ENCODE measurements around the gene UPF1. TPM values are rescaled to one million over a fixed set of nuclear protein-coding genes. Genes with fewer than 3 reads are reported as not detected.
A peak's percentile ranks its signal among the peaks of the same experiment; 100 is the strongest.
"Not testable (repeated sequence)": the region's sequence is repeated elsewhere in the genome, so short reads cannot be mapped to it uniquely, and the experiment has no call there.

The UPF1 gene
- total RNA-seq, 4 donors from 2014 or later, result 84.2 to 153 (median 91.9) TPM

DNA sequence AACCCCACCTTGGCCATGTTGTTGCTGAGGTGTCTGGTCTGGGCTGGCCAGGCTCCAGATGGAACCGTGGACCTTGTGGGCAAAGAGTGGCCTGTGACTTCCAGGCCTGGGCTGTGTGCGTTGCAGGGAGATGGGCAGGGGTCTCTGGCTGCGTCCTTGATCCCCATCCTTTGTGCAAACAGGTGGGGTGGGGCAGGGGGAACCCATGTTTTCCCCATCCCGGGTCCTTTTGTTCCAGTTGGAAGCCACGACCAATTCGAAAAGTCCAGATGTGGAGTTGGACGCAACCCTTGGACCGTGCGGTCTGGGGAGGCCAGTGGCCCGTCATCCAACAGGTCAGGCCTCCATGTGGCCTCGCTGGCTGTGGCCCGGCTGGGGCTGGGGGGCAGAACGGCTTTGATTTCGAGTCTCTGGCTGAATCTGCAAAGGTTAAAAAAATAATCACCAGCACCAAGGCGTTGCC lies 27.6 kb upstream of the UPF1 start:
- Histone ChIP-seq H3K9me3 (no peaks in the 10 kb centered on the region), H3K36me3 (no peaks in the 10 kb centered on the region), H3K27me3 (peaks cover 8% of the 10 kb centered on the region), H3K27ac (no peak overlapping the region), H3K4me1 (peaks cover 0 to 4% (median 1%) of the 10 kb centered on the region in 4 donors), H3K4me3 (no peak overlapping the region)
- DNase-seq, result no peak
- 89% methylated on average over 15 of the region's 15 CpGs; no CpG with 5 or more reads in 1 of the 2 donors for WGBS, 2 donors (ENCODE audit: low coverage in 1 of 2)
- intact Hi-C loops (cut with DNase I; ENCODE audit: low total_unique reads), result loop anchor here (5.0 kb wide), 1 partner anchor 813 kb away; the partner anchor contains the start of gene PBX4
- TF ChIP-seq, protein P1, sequence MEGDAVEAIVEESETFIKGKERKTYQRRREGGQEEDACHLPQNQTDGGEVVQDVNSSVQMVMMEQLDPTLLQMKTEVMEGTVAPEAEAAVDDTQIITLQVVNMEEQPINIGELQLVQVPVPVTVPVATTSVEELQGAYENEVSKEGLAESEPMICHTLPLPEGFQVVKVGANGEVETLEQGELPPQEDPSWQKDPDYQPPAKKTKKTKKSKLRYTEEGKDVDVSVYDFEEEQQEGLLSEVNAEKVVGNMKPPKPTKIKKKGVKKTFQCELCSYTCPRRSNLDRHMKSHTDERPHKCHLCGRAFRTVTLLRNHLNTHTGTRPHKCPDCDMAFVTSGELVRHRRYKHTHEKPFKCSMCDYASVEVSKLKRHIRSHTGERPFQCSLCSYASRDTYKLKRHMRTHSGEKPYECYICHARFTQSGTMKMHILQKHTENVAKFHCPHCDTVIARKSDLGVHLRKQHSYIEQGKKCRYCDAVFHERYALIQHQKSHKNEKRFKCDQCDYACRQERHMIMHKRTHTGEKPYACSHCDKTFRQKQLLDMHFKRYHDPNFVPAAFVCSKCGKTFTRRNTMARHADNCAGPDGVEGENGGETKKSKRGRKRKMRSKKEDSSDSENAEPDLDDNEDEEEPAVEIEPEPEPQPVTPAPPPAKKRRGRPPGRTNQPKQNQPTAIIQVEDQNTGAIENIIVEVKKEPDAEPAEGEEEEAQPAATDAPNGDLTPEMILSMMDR (IDR thresholded peaks at IDR 0.05), result no peak
- TF ChIP-seq EP300 (IDR thresholded peaks at IDR 0.05; ENCODE audit: low read depth) (no peak), POLR2A (IDR thresholded peaks at IDR 0.05) (no peak), POLR2AphosphoS5 (IDR thresholded peaks at IDR 0.05) (no peak)
- in situ Hi-C loops (cut with MboI; ENCODE audit: low pct_ligation_motif_present in 1 of 4, low pct_unique_long_range_greater_than_20kb in 1 of 4, low sequenced_read_pairs in 3 of 4), result loop anchor here in 1 of 4 donors (25.0 kb wide), 1 partner anchor 192 kb away; the partner anchor contains the start of genes CRLF1 and TMEM59L

DNA sequence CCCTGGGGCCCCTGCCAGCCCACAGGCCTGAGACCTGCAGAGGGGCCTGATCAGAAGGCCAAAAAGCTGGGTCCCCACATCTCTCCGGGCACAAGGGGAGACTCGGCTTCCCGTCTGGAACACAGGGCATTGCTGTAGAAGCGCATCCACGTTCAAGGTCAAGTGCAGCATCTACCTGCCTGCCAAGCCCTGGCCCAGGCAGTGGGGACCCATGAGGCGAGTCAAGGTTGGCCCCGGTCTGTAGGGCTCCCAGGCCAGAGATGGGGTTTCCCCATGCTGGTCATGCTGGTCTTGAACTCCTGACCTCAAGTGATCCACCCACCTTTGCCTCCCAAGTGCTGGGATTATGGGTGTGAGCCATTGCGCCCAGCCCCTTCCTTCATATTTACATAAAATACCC lies 27.1 kb upstream of the UPF1 start:
- Histone ChIP-seq H3K9me3 (no peaks in the 10 kb centered on the region), H3K36me3 (no peaks in the 10 kb centered on the region), H3K4me3 (no peak overlapping the region), H3K27me3 (peaks cover 8% of the 10 kb centered on the region), H3K27ac (no peak overlapping the region), H3K4me1 (peaks cover 0 to 4% (median 2%) of the 10 kb centered on the region in 4 donors)
- TF ChIP-seq, protein P1 (IDR thresholded peaks at IDR 0.05), result no peak
- TF ChIP-seq POLR2AphosphoS5 (IDR thresholded peaks at IDR 0.05), result no peak
- no peak for TF ChIP-seq EP300 (IDR thresholded peaks at IDR 0.05; ENCODE audit: low read depth)
- TF ChIP-seq POLR2A (IDR thresholded peaks at IDR 0.05), result no peak
- in situ Hi-C loops (cut with MboI; ENCODE audit: low pct_ligation_motif_present in 1 of 4, low pct_unique_long_range_greater_than_20kb in 1 of 4, low sequenced_read_pairs in 3 of 4), result loop anchor here in 1 of 4 donors (25.0 kb wide), 1 partner anchor 192 kb away; the partner anchor contains the start of genes CRLF1 and TMEM59L
- intact Hi-C loops (cut with DNase I; ENCODE audit: low total_unique reads), result loop anchor here (5.0 kb wide), 1 partner anchor 813 kb away; the partner anchor contains the start of gene PBX4
- WGBS, 2 donors (ENCODE audit: low coverage in 1 of 2), result 95% methylated on average over 8 of the region's 8 CpGs; no CpG with 5 or more reads in 1 of the 2 donors
- no peak for DNase-seq

DNA sequence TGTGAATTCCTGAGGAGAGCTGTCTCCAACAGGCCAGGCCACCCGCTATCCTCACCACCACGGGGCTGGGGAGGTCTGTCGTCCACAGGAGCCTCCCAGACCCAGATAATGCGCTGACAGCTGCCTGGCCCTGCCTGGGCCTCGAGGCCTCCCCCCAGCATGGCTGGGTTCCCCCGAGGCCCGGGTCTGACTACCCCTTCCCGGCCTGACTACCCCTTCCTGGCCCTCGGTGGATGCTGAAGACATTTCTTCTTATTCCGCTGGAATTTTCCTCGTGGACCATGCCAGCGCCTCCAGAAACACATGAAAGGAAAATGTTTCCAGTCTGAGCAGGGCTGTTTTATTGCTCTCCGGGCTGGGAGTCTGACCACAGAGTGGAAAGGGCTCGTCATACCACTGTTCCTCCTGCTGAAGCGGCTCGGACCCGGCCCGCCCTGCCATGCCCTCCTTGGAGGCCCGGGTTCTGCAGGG lies 23.9 kb upstream of the UPF1 start:
- no peaks in the 10 kb centered on the region for H3K36me3 ChIP-seq
- H3K27ac ChIP-seq, result no peak overlapping the region
- intact Hi-C loops (cut with DNase I; ENCODE audit: low total_unique reads) (no loop called here), in situ Hi-C loops (cut with MboI; ENCODE audit: low pct_ligation_motif_present in 1 of 4, low pct_unique_long_range_greater_than_20kb in 1 of 4, low sequenced_read_pairs in 3 of 4) (loop anchor here in 1 of 4 donors (25.0 kb wide), 1 partner anchor 196 kb away; the partner anchor contains the start of genes CRLF1 and TMEM59L)
- H3K4me3 ChIP-seq, result no peak overlapping the region
- H3K27me3 ChIP-seq, result peaks cover 3% of the 10 kb centered on the region
- H3K9me3 ChIP-seq, result no peaks in the 10 kb centered on the region
- no peak for DNase-seq
- 72% methylated on average over 19 of the region's 19 CpGs; no CpG with 5 or more reads in 1 of the 2 donors for WGBS, 2 donors (ENCODE audit: low coverage in 1 of 2)
- H3K4me1 ChIP-seq, result peaks cover 0 to 4% (median 2%) of the 10 kb centered on the region in 4 donors
- TF ChIP-seq POLR2AphosphoS5 (IDR thresholded peaks at IDR 0.05), result no peak
- TF ChIP-seq EP300 (IDR thresholded peaks at IDR 0.05; ENCODE audit: low read depth), result no peak
- TF ChIP-seq POLR2A (IDR thresholded peaks at IDR 0.05), result no peak
- TF ChIP-seq, protein P1 (IDR thresholded peaks at IDR 0.05), result no peak

DNA sequence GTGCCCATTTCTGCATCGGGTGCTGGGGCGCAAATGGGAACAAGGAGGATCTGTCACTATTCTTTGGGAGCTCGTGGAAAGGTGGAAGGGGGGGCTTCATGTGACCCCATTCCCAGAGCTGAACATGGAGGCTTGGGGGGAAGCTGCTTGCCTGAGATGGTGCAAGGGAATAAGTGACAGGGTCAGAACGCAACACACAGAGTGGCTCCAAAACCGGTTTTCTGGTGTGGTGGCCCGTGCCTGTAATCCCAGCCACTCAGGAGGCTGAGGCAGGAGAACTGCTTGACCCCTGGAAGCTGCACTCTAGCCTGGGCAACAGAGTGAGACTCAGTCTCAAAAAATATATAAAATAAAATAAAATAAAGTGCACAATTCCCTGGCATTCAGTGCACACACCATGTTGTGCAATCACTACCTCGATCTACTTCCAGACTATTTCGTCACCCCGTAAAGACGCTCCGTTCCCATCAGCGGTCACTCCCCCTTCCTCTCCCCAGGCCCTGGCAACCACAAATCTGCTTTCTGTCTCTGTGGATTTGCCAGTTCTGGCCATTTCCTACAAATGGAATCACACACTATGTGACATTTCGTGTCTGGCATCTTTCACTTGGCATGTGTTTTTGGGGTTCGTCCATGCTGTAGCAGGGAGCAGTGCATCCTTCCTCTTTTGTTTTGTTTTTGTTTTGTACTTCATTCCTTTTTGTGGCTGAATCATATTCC lies 22.4 kb upstream of the UPF1 start:
- in situ Hi-C loops (cut with MboI; ENCODE audit: low pct_ligation_motif_present in 1 of 4, low pct_unique_long_range_greater_than_20kb in 1 of 4, low sequenced_read_pairs in 3 of 4) (loop anchor here in 1 of 4 donors (25.0 kb wide), 1 partner anchor 197 kb away; the partner anchor contains the start of genes CRLF1 and TMEM59L), intact Hi-C loops (cut with DNase I; ENCODE audit: low total_unique reads) (no loop called here)
- peak; percentile 36 for DNase-seq
- Histone ChIP-seq H3K4me3 (no peak overlapping the region), H3K27me3 (peaks cover 3% of the 10 kb centered on the region), H3K4me1 (peaks cover 0 to 4% (median 2%) of the 10 kb centered on the region in 4 donors), H3K9me3 (no peaks in the 10 kb centered on the region), H3K27ac (peak overlapping the region in 3 of 4 donors; percentile 26 to 57 (median 31)), H3K36me3 (no peaks in the 10 kb centered on the region)
- TF ChIP-seq POLR2A (IDR thresholded peaks at IDR 0.05), result no peak
- TF ChIP-seq EP300 (IDR thresholded peaks at IDR 0.05; ENCODE audit: low read depth), result no peak
- TF ChIP-seq, protein P1 (IDR thresholded peaks at IDR 0.05), result no peak
- TF ChIP-seq POLR2AphosphoS5 (IDR thresholded peaks at IDR 0.05), result peak; percentile 56 to 67 (median 60)
- 50 to 60% methylated on average over 8 to 14 of the region's 14 CpGs for WGBS, 2 donors (ENCODE audit: low coverage in 1 of 2)

GRCh38 chr19:18811638-18812037 lies 20.1 kb upstream of the UPF1 start:
- H3K27me3 ChIP-seq; H3K4me1 ChIP-seq; DNase-seq; H3K9me3 ChIP-seq; H3K36me3 ChIP-seq; H3K27ac ChIP-seq; H3K4me3 ChIP-seq; intact Hi-C loops (cut with DNase I; ENCODE audit: low total_unique reads): not testable (repeated sequence)
- 90 to 92% methylated on average over 4 to 5 of the region's 5 CpGs for WGBS, 2 donors (ENCODE audit: low coverage in 1 of 2)
- in situ Hi-C loops (cut with MboI; ENCODE audit: low pct_ligation_motif_present in 1 of 4, low pct_unique_long_range_greater_than_20kb in 1 of 4, low sequenced_read_pairs in 3 of 4), result loop anchor here in 1 of 4 donors (25.0 kb wide), 1 partner anchor 199 kb away; the partner anchor contains the start of genes CRLF1 and TMEM59L

All from transverse colon (tissue), 4 donors.